ENCODE data around the gene DEF6. TPM values are rescaled to one million over a fixed set of nuclear protein-coding genes. Genes with fewer than 3 reads are reported as not detected.

The DEF6 gene
- total RNA-seq, 1 experiment from 2014 or later, result 5.6 TPM

DNA sequence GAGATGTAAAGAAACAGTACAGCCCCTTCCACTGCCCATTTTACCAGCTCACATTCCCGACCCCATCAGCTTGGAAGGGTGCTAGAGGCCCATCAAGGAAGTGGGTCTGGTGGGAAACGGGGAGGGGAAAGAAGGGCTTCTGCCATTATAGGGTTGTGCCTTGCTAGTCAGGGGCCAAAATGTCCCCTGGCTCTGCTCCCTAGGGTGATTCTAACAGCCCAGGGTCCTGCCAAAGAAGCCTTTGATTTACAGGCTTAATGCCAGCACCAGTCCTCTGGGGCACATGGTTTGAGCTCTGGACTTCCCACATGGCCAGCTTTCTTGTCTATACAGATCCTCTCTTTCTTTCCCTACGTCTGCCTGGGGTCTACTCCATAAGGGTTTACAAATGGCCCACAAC, 48.7 kb upstream of the DEF6 start:
- no peak overlapping the region for H2BK15ac ChIP-seq (ENCODE audit: low read depth, low read length)
- peaks cover 0 to 4% (median 0%) of the 10 kb centered on the region in 3 experiments; a peak in 5 of 7 replicates for H3K36me3 Mint-ChIP-seq (ENCODE audit: insufficient read depth in 1 of 3, low read depth in 3 of 3)
- H2AFZ ChIP-seq (ENCODE audit: low read length), result no peak overlapping the region
- H2BK20ac ChIP-seq (ENCODE audit: low read depth, low read length, poor library complexity, severe bottlenecking), result no peak overlapping the region
- H3K23me2 ChIP-seq (ENCODE audit: insufficient read length, low read depth, low read length, poor library complexity, severe bottlenecking), result no peaks in the 10 kb centered on the region
- H2BK12ac ChIP-seq (ENCODE audit: insufficient read length, low read depth, low read length), result no peak overlapping the region
- no peaks in the 10 kb centered on the region for H4K20me1 ChIP-seq (ENCODE audit: control insufficient read depth, insufficient read depth, insufficient read length)
- no peaks in the 10 kb centered on the region for H3K79me1 ChIP-seq (ENCODE audit: insufficient read depth, low read depth, low read length, poor library complexity, severe bottlenecking)
- no peak overlapping the region for H4K8ac ChIP-seq (replicated peaks; ENCODE audit: insufficient read length, low read depth, low read length)
- H3K9ac ChIP-seq (ENCODE audit: extremely low read depth, insufficient read length, low read length), result no peak overlapping the region
- H3K9me3 Mint-ChIP-seq, result no peaks in the 10 kb centered on the region
- H3K27me3 Mint-ChIP-seq (ENCODE audit: low read depth), result no peaks in the 10 kb centered on the region; the same call in 1 of the 2 replicates
- no CpG with 5 or more reads among the region's 3 CpGs for WGBS (ENCODE audit: extremely low coverage, insufficient read length, low lambda C conversion rate)
- H3K27ac ChIP-seq (ENCODE audit: insufficient read length, low read depth, low read length), result no peak overlapping the region
- no peak overlapping the region for H3K4me3 Mint-ChIP-seq
- no peak overlapping the region for H3K18ac ChIP-seq (ENCODE audit: insufficient read length, low read depth, low read length)
- no peak overlapping the region for H3T11ph ChIP-seq (ENCODE audit: low read length)
- H2AK5ac ChIP-seq (ENCODE audit: insufficient read length, low read length), result no peak overlapping the region
- H3K4me1 ChIP-seq (ENCODE audit: insufficient read depth, low read length), result no peaks in the 10 kb centered on the region; the same call in 1 of the 2 replicates
- no peak overlapping the region for H3K56ac ChIP-seq (ENCODE audit: insufficient read length, low read depth, low read length)
- H2BK5ac ChIP-seq (ENCODE audit: insufficient read length, low read length), result no peak overlapping the region
- H3K23ac ChIP-seq (ENCODE audit: insufficient read length, low read depth, low read length), result no peak overlapping the region
- H3K4ac ChIP-seq (ENCODE audit: low read depth, low read length), result no peak overlapping the region
- peaks cover 19 to 22% of the 10 kb centered on the region in 2 experiments for H3K4me1 Mint-ChIP-seq
- no peaks in the 10 kb centered on the region for H3K9me3 ChIP-seq (ENCODE audit: control insufficient read depth, low read depth, low read length)
- no peak for DNase-seq
- no peak overlapping the region for H4K5ac ChIP-seq (ENCODE audit: insufficient read length, low read depth, low read length)
- TF ChIP-seq, protein P1, sequence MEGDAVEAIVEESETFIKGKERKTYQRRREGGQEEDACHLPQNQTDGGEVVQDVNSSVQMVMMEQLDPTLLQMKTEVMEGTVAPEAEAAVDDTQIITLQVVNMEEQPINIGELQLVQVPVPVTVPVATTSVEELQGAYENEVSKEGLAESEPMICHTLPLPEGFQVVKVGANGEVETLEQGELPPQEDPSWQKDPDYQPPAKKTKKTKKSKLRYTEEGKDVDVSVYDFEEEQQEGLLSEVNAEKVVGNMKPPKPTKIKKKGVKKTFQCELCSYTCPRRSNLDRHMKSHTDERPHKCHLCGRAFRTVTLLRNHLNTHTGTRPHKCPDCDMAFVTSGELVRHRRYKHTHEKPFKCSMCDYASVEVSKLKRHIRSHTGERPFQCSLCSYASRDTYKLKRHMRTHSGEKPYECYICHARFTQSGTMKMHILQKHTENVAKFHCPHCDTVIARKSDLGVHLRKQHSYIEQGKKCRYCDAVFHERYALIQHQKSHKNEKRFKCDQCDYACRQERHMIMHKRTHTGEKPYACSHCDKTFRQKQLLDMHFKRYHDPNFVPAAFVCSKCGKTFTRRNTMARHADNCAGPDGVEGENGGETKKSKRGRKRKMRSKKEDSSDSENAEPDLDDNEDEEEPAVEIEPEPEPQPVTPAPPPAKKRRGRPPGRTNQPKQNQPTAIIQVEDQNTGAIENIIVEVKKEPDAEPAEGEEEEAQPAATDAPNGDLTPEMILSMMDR (conservative IDR thresholded peaks at IDR 0.05), result no peak
- peak overlapping the region in 2 of 3 experiments; percentile 15 to 17; a peak in 3 of 7 replicates for H3K27ac Mint-ChIP-seq
- H2BK120ac ChIP-seq (ENCODE audit: low read depth, low read length, poor library complexity, severe bottlenecking), result no peak overlapping the region
- H3K27me3 ChIP-seq (ENCODE audit: insufficient read depth, low read length), result no peaks in the 10 kb centered on the region
- H3K79me2 ChIP-seq (ENCODE audit: insufficient read depth, low read length), result no peaks in the 10 kb centered on the region
- H3K4me2 ChIP-seq (ENCODE audit: insufficient read depth, insufficient read length, low read length), result no peak overlapping the region
- H4K91ac ChIP-seq (ENCODE audit: insufficient read length, low read depth, low read length), result no peak overlapping the region
- no peak overlapping the region for H3K14ac ChIP-seq (ENCODE audit: insufficient read depth, low read length)
